ENCODE data around the gene SYCP2. TPM values are rescaled to one million over a fixed set of nuclear protein-coding genes. Genes with fewer than 3 reads are reported as not detected.
"Not testable (repeated sequence)": the region's sequence is repeated elsewhere in the genome, so short reads cannot be mapped to it uniquely, and the experiment has no call there.

SYCP2 gene
- total RNA-seq, 2 experiments from 2014 or later = 13.5 to 25.7 TPM

- DNase-seq = no peak
- ATAC-seq = no peak
- CTCF ChIA-PET = interaction anchor here (0.8 kb wide), 1 partner anchor 77 kb away, joined by 3 read pairs; no protein-coding TSS in a partner anchor
- Mint-ChIP-seq H3K27ac (no peak overlapping the region), H3K4me3 (no peak overlapping the region), H3K36me3 (peaks cover 7% of the 10 kb centered on the region), H3K4me1 (peaks cover 2% of the 10 kb centered on the region), H3K9me3 (ENCODE audit: low read depth) (no peaks in the 10 kb centered on the region), H3K27me3 (no peaks in the 10 kb centered on the region)
Measured at GRCh38 chr20:59873409-59873808, 60.0 kb downstream of the SYCP2 start.

DNA sequence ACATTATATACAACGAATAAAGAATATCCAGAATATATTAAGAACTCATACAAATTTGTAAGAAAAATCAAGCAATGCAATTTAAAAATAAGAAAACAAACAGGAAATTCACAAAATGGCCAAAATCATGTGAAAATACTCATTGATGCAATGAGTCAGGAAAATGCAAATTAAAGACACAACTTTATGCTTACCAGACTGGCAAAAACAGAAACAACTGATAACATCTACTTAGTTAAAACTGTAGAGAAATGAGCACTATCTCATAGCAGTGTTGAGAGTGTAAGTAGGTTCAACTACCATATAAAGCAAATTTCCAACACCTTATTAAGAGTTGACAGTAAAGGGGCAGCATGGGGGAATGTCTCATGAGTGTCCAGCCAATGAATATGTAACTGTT, 62.3 kb downstream of the SYCP2 start:
- Mint-ChIP-seq H3K36me3 (peaks cover 3% of the 10 kb centered on the region), H3K4me1 (peaks cover 2% of the 10 kb centered on the region), H3K27ac (no peak overlapping the region), H3K4me3 (no peak overlapping the region), H3K9me3 (ENCODE audit: low read depth) (no peaks in the 10 kb centered on the region), H3K27me3 (no peaks in the 10 kb centered on the region)
- CTCF ChIA-PET = no interaction called here
- DNase-seq = no peak
- ATAC-seq = no peak

GRCh38 chr20:59866338-59866737, 67.1 kb downstream of the SYCP2 start:
- no peak for ATAC-seq
- CTCF ChIA-PET = no interaction called here
- no peaks in the 10 kb centered on the region for H3K27me3 Mint-ChIP-seq

GRCh38 chr20:59864726-59865125, 68.7 kb downstream of the SYCP2 start:
- Mint-ChIP-seq H3K27me3 (no peaks in the 10 kb centered on the region), H3K4me3 (no peak overlapping the region), H3K36me3 (peaks cover 15% of the 10 kb centered on the region), H3K27ac (no peak overlapping the region), H3K9me3 (ENCODE audit: low read depth) (no peaks in the 10 kb centered on the region), H3K4me1 (no peaks in the 10 kb centered on the region)
- ATAC-seq (no peak), DNase-seq (no peak)
- CTCF ChIA-PET = no interaction called here

More at GRCh38 chr20:59866338-59866737, 67.1 kb downstream of the SYCP2 start:
- DNase-seq = no peak
- no peak overlapping the region for H3K27ac Mint-ChIP-seq
- no peaks in the 10 kb centered on the region for H3K9me3 Mint-ChIP-seq (ENCODE audit: low read depth)
- H3K36me3 Mint-ChIP-seq = peaks cover 5% of the 10 kb centered on the region
- no peaks in the 10 kb centered on the region for H3K4me1 Mint-ChIP-seq
- no peak overlapping the region for H3K4me3 Mint-ChIP-seq

DNA sequence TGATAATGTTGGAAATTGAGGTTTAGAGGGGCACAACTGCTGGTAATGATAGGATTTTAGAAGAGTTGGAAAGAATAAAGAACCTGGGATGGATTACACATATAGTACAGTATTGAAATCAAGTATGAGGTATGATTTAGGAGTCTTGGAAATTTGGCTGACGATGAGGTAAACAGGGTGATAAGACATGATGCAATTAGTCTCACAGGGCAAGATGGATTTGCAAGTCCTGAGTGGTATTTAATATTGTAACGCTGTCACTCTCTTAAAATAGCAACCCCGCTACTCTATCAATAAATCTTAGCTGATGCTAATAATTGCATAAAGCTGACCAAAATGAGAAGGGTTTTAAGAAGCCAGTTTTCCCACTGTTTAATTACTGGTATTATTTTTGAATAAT, 70.4 kb downstream of the SYCP2 start:
- DNase-seq = no peak
- Mint-ChIP-seq H3K4me1 (no peaks in the 10 kb centered on the region), H3K36me3 (peaks cover 18% of the 10 kb centered on the region), H3K27me3 (no peaks in the 10 kb centered on the region), H3K9me3 (ENCODE audit: low read depth) (no peaks in the 10 kb centered on the region), H3K27ac (no peak overlapping the region), H3K4me3 (no peak overlapping the region)
- CTCF ChIA-PET = no interaction called here
- no peak for ATAC-seq

DNA sequence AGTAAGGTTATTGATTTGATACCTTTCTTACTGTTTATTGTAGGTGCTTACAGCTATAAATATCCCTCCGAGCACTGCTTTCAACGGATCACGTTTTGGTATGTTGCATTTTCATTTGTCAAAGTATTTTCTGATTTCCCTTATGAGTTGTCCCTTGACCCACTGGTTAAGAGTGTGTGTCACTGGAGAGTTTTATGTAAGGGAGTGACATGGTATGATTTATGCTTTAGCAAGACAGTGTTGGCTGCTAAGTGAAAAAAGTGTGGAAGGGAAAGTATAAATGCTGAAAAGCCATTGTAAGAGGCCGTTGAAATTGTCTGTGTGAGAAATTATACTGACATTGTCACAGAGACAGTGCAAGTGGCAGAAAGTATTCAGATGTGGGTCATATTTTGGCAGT, 72.0 kb downstream of the SYCP2 start:
- Mint-ChIP-seq H3K4me1 (no peaks in the 10 kb centered on the region), H3K36me3 (peaks cover 18% of the 10 kb centered on the region)

GRCh38 chr20:59858425-59858824, 75.0 kb downstream of the SYCP2 start:
- H3K36me3 Mint-ChIP-seq = peaks cover 20% of the 10 kb centered on the region
- H3K27me3 Mint-ChIP-seq = no peaks in the 10 kb centered on the region
- H3K27ac Mint-ChIP-seq = no peak overlapping the region
- H3K4me3 Mint-ChIP-seq = no peak overlapping the region
- ATAC-seq (no peak), DNase-seq (no peak)
- CTCF ChIA-PET = no interaction called here
- no peaks in the 10 kb centered on the region for H3K9me3 Mint-ChIP-seq (ENCODE audit: low read depth)
- no peaks in the 10 kb centered on the region for H3K4me1 Mint-ChIP-seq

More for the DNA sequence above, 72.0 kb downstream of the SYCP2 start:
- Mint-ChIP-seq H3K27me3 (no peaks in the 10 kb centered on the region), H3K27ac (no peak overlapping the region), H3K4me3 (no peak overlapping the region), H3K9me3 (ENCODE audit: low read depth) (no peaks in the 10 kb centered on the region)
- no peak for ATAC-seq
- CTCF ChIA-PET = no interaction called here
- no peak for DNase-seq

- no peak overlapping the region for H3K4me3 Mint-ChIP-seq
- no peak overlapping the region for H3K27ac Mint-ChIP-seq
- ATAC-seq = no peak
- no peaks in the 10 kb centered on the region for H3K27me3 Mint-ChIP-seq
- no peaks in the 10 kb centered on the region for H3K4me1 Mint-ChIP-seq
- peaks cover 20% of the 10 kb centered on the region for H3K36me3 Mint-ChIP-seq
- CTCF ChIA-PET = no interaction called here
- no peak for DNase-seq
- no peaks in the 10 kb centered on the region for H3K9me3 Mint-ChIP-seq (ENCODE audit: low read depth)
Measured at GRCh38 chr20:59857966-59858365, 75.5 kb downstream of the SYCP2 start.

- H3K4me1 Mint-ChIP-seq; H3K4me3 Mint-ChIP-seq; H3K27me3 Mint-ChIP-seq; DNase-seq; ATAC-seq; CTCF ChIA-PET; H3K27ac Mint-ChIP-seq; H3K9me3 Mint-ChIP-seq (ENCODE audit: low read depth): not testable (repeated sequence)
- H3K36me3 Mint-ChIP-seq = peaks cover 20% of the 10 kb centered on the region
Measured at GRCh38 chr20:59856941-59857340, 76.5 kb downstream of the SYCP2 start.

DNA sequence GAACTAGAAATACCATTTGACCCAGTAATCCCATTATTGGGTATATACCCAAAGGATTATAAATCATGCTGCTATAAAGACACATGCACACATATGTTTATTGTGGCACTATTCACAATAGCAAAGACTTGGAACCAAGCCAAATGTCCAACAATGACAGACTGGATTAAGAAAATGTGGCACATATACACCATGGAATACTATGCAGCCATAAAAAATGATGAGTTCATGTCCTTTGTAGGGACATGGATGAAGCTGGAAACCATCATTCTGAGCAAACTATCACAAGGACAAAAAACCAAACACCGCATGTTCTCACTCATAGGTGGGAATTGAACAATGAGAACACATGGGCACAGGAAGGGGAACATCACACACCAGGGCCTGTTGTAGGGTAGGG, 76.9 kb downstream of the SYCP2 start:
- H3K4me3 Mint-ChIP-seq; H3K4me1 Mint-ChIP-seq; H3K9me3 Mint-ChIP-seq (ENCODE audit: low read depth); CTCF ChIA-PET; DNase-seq; H3K27ac Mint-ChIP-seq; H3K27me3 Mint-ChIP-seq; ATAC-seq: not testable (repeated sequence)
- peaks cover 18% of the 10 kb centered on the region for H3K36me3 Mint-ChIP-seq

GRCh38 chr20:59850018-59850641, 83.3 kb downstream of the SYCP2 start:
- no peak overlapping the region for H3K4me3 Mint-ChIP-seq
- no peak for DNase-seq
- peaks cover 1% of the 10 kb centered on the region for H3K36me3 Mint-ChIP-seq
- ATAC-seq = no peak
- no peaks in the 10 kb centered on the region for H3K9me3 Mint-ChIP-seq (ENCODE audit: low read depth)
- no peaks in the 10 kb centered on the region for H3K4me1 Mint-ChIP-seq
- CTCF ChIA-PET = interaction anchor here (0.7 to 3.3 kb wide), 6 partner anchors 9 to 90 kb away, joined by 3 to 20 read pairs (median 6); partner anchors contain the start of genes FAM217B and PPP1R3D
- H3K27me3 Mint-ChIP-seq = no peaks in the 10 kb centered on the region
- no peak overlapping the region for H3K27ac Mint-ChIP-seq

- H3K9me3 Mint-ChIP-seq (ENCODE audit: low read depth) = no peaks in the 10 kb centered on the region
- peaks cover 3% of the 10 kb centered on the region for H3K27me3 Mint-ChIP-seq
- H3K27ac Mint-ChIP-seq = no peak overlapping the region
- H3K4me3 Mint-ChIP-seq = no peak overlapping the region
- no peaks in the 10 kb centered on the region for H3K4me1 Mint-ChIP-seq
- no peaks in the 10 kb centered on the region for H3K36me3 Mint-ChIP-seq
- CTCF ChIA-PET = interaction anchor here (3.3 kb wide), 1 partner anchor 65 kb away, joined by 20 read pairs; no protein-coding TSS in a partner anchor
- DNase-seq = no peak
- no peak for ATAC-seq
Measured at GRCh38 chr20:59848182-59848581, 85.3 kb downstream of the SYCP2 start.

- H3K9me3 Mint-ChIP-seq (ENCODE audit: low read depth) = no peaks in the 10 kb centered on the region
- ATAC-seq (no peak), DNase-seq (no peak)
- CTCF ChIA-PET = no interaction called here
- H3K4me3 Mint-ChIP-seq = no peak overlapping the region
- no peaks in the 10 kb centered on the region for H3K4me1 Mint-ChIP-seq
- H3K36me3 Mint-ChIP-seq = no peaks in the 10 kb centered on the region
- H3K27ac Mint-ChIP-seq = no peak overlapping the region
- H3K27me3 Mint-ChIP-seq = peaks cover 9% of the 10 kb centered on the region
Measured at GRCh38 chr20:59845472-59845871, 88.0 kb downstream of the SYCP2 start.

GRCh38 chr20:59839400-59839799, 94.0 kb downstream of the SYCP2 start:
- no peaks in the 10 kb centered on the region for H3K9me3 Mint-ChIP-seq (ENCODE audit: low read depth)
- H3K27me3 Mint-ChIP-seq = peaks cover 13% of the 10 kb centered on the region
- ATAC-seq (no peak), DNase-seq (no peak)
- H3K27ac Mint-ChIP-seq = no peak overlapping the region
- H3K36me3 Mint-ChIP-seq = no peaks in the 10 kb centered on the region
- peaks cover 4% of the 10 kb centered on the region for H3K4me1 Mint-ChIP-seq
- CTCF ChIA-PET = interaction anchor here (2.1 to 2.6 kb wide), 3 partner anchors 10 to 56 kb away, joined by 6 to 9 read pairs (median 6); no protein-coding TSS in a partner anchor
- H3K4me3 Mint-ChIP-seq = no peak overlapping the region
